ENCODE measurements around the gene PGC. TPM values are rescaled to one million over a fixed set of nuclear protein-coding genes. Genes with fewer than 3 reads are reported as not detected.

The PGC gene
- total and polyA plus RNA-seq, 2 donors (not counting 3 experiments of a cell fraction or from before 2014, with no cell fraction given) = not detected

- H3K9ac ChIP-seq (replicated peaks; ENCODE audit: extremely low read depth, insufficient read depth, low read length) = no peak overlapping the region
- H2AFZ ChIP-seq (ENCODE audit: low read depth, low read length) = no peak overlapping the region
- no peaks in the 10 kb centered on the region for H3K9me3 ChIP-seq (replicated peaks; ENCODE audit: control insufficient read depth, insufficient read depth, low read length)
- H4K20me1 ChIP-seq (replicated peaks; ENCODE audit: control insufficient read depth, extremely low read depth, insufficient read depth, low read length) = no peaks in the 10 kb centered on the region
- TF ChIP-seq POLR2A (IDR thresholded peaks at IDR 0.05; ENCODE audit: low read depth, low read length) (no peak), GATA2 (IDR thresholded peaks at IDR 0.05; ENCODE audit: insufficient read depth, insufficient read length, low read depth, low read length) (no peak), EZH2 (IDR thresholded peaks at IDR 0.05; ENCODE audit: borderline replicate concordance, low read depth, low read length, severe bottlenecking) (no peak), FOS (IDR thresholded peaks at IDR 0.05; ENCODE audit: borderline replicate concordance, insufficient read depth, low read length) (no peak), MYC (IDR thresholded peaks at IDR 0.05; ENCODE audit: low read depth, low read length) (no peak), POLR2AphosphoS5 (IDR thresholded peaks at IDR 0.05; ENCODE audit: insufficient read depth, low read depth, low read length) (no peak), MAX (IDR thresholded peaks at IDR 0.05; ENCODE audit: insufficient read depth, insufficient read length) (no peak), CTCF (IDR thresholded peaks at IDR 0.05; ENCODE audit: extremely low read depth in 1 of 2, insufficient read depth in 1 of 2, low read depth in 1 of 2, low read length in 2 of 2) (no peak), JUN (IDR thresholded peaks at IDR 0.05; ENCODE audit: borderline replicate concordance, insufficient read depth, insufficient read length, low read depth) (no peak)
- intact Hi-C loops (cut with micrococcal nuclease) = no loop called here
- BruUV-seq (replicated peaks) = no TSS peak
- H3K4me3 ChIP-seq (replicated peaks in 1 of 3; ENCODE audit: insufficient read depth in 1 of 3, low read depth in 1 of 3, low read length in 3 of 3) = no peak overlapping the region
- DNase-seq (ENCODE audit: low read depth, low spot score) = no peak
- H3K36me3 ChIP-seq (ENCODE audit: control insufficient read depth in 2 of 2, extremely low read depth in 1 of 2, insufficient read depth in 2 of 2, low read length in 2 of 2) = no peaks in the 10 kb centered on the region
- H3K79me2 ChIP-seq (ENCODE audit: control insufficient read depth, insufficient read depth, low read length) = no peaks in the 10 kb centered on the region
- no peaks in the 10 kb centered on the region for H3K4me1 ChIP-seq (ENCODE audit: control insufficient read depth, extremely low read depth, insufficient read depth, low read length)
- no peaks in the 10 kb centered on the region for H3K9me1 ChIP-seq (replicated peaks; ENCODE audit: control insufficient read depth, extremely low read depth, insufficient read depth, low read length)
- no peak overlapping the region for H3K4me2 ChIP-seq (ENCODE audit: insufficient read depth, low read length)
- CTCF ChIA-PET = interaction anchor here (1.2 kb wide), 1 partner anchor 12 kb away, joined by 4 read pairs; no protein-coding TSS in a partner anchor
- no peak overlapping the region for H3K27ac ChIP-seq (ENCODE audit: insufficient read depth, low read depth, low read length)
- peaks cover 0 to 3% of the 10 kb centered on the region in 2 experiments for H3K27me3 ChIP-seq (ENCODE audit: control insufficient read depth in 2 of 2, insufficient read depth in 2 of 2, low read length in 2 of 2)
- dilution Hi-C loops (cut with MboI; ENCODE audit: extremely low pct_ligation_motif_present, low sequenced_read_pairs) = no loop called here
- FAIRE-seq = no peak
- POLR2A ChIA-PET = no interaction called here
Observed at GRCh38 chr6:41746107-41746506, 1.1 kb downstream of the PGC start.

Measured in endothelial cell of umbilical vein (primary cell).